Measurements from ENCODE around the gene GYPB. TPM values are rescaled to one million over a fixed set of nuclear protein-coding genes. Genes with fewer than 3 reads are reported as not detected.
"Not testable (repeated sequence)": the region's sequence is repeated elsewhere in the genome, so short reads cannot be mapped to it uniquely, and the experiment has no call there.

The GYPB gene
- total RNA-seq, 1 donor from 2014 or later: not detected

DNA sequence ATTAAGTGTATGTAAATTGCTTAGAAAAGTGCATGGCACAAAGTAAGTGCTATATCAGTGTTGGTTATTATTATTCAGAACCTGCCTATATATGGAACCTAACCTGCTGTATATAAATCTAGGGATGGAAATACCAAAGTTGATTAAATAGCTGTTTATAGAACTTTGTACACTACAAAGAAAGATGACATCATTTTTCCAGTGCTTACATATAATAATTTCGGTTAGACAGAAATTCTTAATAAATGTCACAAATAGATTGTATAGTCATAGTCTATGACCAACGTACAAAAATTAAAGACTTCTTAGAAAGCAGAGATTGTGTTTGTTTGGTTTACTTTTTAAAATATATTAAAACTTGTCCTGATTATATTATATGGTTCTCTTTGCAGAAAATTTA lies 4.4 kb downstream of the GYPB start:
- Histone ChIP-seq H3K9ac (ENCODE audit: low read length) (no peak overlapping the region), H3K4me1 (ENCODE audit: insufficient read depth, low read length) (no peaks in the 10 kb centered on the region), H3K4me3 (ENCODE audit: insufficient read depth, low read depth, low read length) (no peak overlapping the region), H3K36me3 (ENCODE audit: insufficient read depth, low read length) (no peaks in the 10 kb centered on the region), H4K20me1 (ENCODE audit: insufficient read depth, low read length) (no peaks in the 10 kb centered on the region), H2AFZ (ENCODE audit: low read depth, low read length) (no peak overlapping the region), H3K4me2 (ENCODE audit: low read length) (no peak overlapping the region), H3K27me3 (ENCODE audit: insufficient read depth, low read length) (no peaks in the 10 kb centered on the region), H3K9me3 (ENCODE audit: insufficient read depth, low read depth, low read length) (no peaks in the 10 kb centered on the region), H3K79me2 (ENCODE audit: insufficient read depth, low read length) (no peaks in the 10 kb centered on the region), H3K27ac (ENCODE audit: low read depth, low read length) (no peak overlapping the region)
- H3K27me3 Mint-ChIP-seq (ENCODE audit: low read depth, unreplicated experiment): no peaks in the 10 kb centered on the region
- no peaks in the 10 kb centered on the region for H3K4me1 Mint-ChIP-seq (ENCODE audit: low read depth, unreplicated experiment)
- no peak for DNase-seq (ENCODE audit: low read depth)
- no peaks in the 10 kb centered on the region for H3K36me3 Mint-ChIP-seq (ENCODE audit: low read depth, unreplicated experiment)
- H3K9me3 Mint-ChIP-seq (ENCODE audit: unreplicated experiment): no peaks in the 10 kb centered on the region
- no peak overlapping the region for H3K4me3 Mint-ChIP-seq (ENCODE audit: unreplicated experiment)
- TF ChIP-seq, protein P1, sequence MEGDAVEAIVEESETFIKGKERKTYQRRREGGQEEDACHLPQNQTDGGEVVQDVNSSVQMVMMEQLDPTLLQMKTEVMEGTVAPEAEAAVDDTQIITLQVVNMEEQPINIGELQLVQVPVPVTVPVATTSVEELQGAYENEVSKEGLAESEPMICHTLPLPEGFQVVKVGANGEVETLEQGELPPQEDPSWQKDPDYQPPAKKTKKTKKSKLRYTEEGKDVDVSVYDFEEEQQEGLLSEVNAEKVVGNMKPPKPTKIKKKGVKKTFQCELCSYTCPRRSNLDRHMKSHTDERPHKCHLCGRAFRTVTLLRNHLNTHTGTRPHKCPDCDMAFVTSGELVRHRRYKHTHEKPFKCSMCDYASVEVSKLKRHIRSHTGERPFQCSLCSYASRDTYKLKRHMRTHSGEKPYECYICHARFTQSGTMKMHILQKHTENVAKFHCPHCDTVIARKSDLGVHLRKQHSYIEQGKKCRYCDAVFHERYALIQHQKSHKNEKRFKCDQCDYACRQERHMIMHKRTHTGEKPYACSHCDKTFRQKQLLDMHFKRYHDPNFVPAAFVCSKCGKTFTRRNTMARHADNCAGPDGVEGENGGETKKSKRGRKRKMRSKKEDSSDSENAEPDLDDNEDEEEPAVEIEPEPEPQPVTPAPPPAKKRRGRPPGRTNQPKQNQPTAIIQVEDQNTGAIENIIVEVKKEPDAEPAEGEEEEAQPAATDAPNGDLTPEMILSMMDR (IDR thresholded peaks at IDR 0.05; ENCODE audit: insufficient read depth, low read depth, low read length): no peak
- TF ChIP-seq EZH2 (IDR thresholded peaks at IDR 0.05; ENCODE audit: insufficient read depth, low read length): no peak
- no peak for FAIRE-seq
- H3K27ac Mint-ChIP-seq (ENCODE audit: unreplicated experiment): no peak overlapping the region

DNA sequence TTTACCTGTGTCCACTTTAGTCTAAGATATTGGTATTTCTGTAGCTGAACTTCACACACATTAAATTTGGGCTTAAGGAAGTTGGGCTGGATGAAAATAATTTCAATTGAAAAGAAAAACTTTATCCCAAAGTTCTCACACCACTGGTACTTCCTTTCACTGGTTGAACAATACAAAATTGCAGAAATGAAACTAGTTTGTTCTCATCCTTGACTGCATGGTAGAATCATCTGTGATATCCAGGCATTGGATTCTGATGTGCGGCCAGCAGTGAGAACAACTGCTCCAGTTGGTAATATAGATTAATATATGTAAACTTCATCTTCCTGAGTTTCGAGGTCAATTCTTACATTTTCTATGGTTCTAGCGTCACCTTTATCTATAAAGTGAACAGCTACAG lies 10.6 kb downstream of the GYPB start:
- not testable (repeated sequence) for H3K36me3 Mint-ChIP-seq (ENCODE audit: low read depth, unreplicated experiment); H3K4me3 ChIP-seq (ENCODE audit: insufficient read depth, low read depth, low read length); DNase-seq (ENCODE audit: low read depth); H3K27me3 ChIP-seq (ENCODE audit: insufficient read depth, low read length); H3K27ac Mint-ChIP-seq (ENCODE audit: unreplicated experiment); H3K27ac ChIP-seq (ENCODE audit: low read depth, low read length); FAIRE-seq; H3K4me1 ChIP-seq (ENCODE audit: insufficient read depth, low read length); H3K9me3 ChIP-seq (ENCODE audit: insufficient read depth, low read depth, low read length); H3K27me3 Mint-ChIP-seq (ENCODE audit: low read depth, unreplicated experiment); H3K9me3 Mint-ChIP-seq (ENCODE audit: unreplicated experiment); H3K9ac ChIP-seq (ENCODE audit: low read length); H3K4me2 ChIP-seq (ENCODE audit: low read length); H3K4me3 Mint-ChIP-seq (ENCODE audit: unreplicated experiment); H2AFZ ChIP-seq (ENCODE audit: low read depth, low read length); H4K20me1 ChIP-seq (ENCODE audit: insufficient read depth, low read length); H3K79me2 ChIP-seq (ENCODE audit: insufficient read depth, low read length); H3K36me3 ChIP-seq (ENCODE audit: insufficient read depth, low read length)
- peaks cover 10% of the 10 kb centered on the region for H3K4me1 Mint-ChIP-seq (ENCODE audit: low read depth, unreplicated experiment)

DNA sequence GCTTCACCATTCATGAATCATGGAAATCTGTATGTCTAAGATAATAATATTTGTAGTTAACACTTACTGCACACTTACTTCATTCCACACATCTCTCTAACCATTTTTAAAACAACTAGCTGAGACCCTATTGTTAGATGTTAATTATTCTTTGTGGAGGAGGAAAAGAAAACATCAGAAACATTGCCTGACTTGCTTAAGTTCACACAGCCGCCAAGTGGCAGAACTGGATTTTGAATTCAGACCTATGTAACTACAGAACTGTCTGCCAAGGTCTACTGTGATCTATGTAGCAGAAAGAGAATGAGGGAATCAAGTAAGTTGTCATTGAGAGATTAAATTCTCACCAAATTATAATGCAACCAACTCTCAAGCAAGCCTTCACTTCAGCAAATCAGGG lies 11.2 kb downstream of the GYPB start:
- not testable (repeated sequence) for H3K9me3 Mint-ChIP-seq (ENCODE audit: unreplicated experiment)

DNA sequence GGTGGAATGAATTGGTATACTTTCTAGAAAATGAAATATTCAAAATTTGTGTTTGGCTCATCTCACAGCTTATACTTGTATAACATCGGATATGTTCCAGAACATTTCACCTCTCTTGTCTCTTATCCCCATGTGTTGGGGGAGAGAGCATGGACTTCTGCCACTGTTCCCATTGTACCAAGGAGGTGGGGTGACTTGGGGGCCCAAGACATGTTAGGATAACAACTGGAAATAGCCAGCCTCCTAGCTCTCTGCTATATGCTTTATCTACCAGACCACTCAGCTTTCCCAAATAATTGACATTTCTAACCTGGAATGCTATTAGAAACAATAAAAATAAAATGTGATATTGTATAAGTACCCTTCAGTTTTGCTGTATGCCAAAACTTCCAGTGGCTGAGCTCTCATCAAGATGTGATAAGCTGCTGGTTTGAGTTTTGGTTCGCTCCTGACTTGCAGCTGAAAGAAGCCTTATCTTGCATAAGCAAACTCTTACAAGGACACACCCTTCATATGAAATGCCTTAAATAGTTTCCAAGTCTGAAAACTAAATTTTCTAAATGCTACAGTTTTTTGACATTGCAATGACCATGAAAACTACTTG lies 12.9 kb downstream of the GYPB start:
- H3K79me2 ChIP-seq (ENCODE audit: insufficient read depth, low read length); H3K9ac ChIP-seq (ENCODE audit: low read length); H3K4me3 Mint-ChIP-seq (ENCODE audit: unreplicated experiment); H3K4me2 ChIP-seq (ENCODE audit: low read length); H3K27me3 Mint-ChIP-seq (ENCODE audit: low read depth, unreplicated experiment); H3K27me3 ChIP-seq (ENCODE audit: insufficient read depth, low read length); H3K36me3 Mint-ChIP-seq (ENCODE audit: low read depth, unreplicated experiment); H2AFZ ChIP-seq (ENCODE audit: low read depth, low read length); H4K20me1 ChIP-seq (ENCODE audit: insufficient read depth, low read length); H3K4me3 ChIP-seq (ENCODE audit: insufficient read depth, low read depth, low read length); H3K4me1 ChIP-seq (ENCODE audit: insufficient read depth, low read length); H3K9me3 ChIP-seq (ENCODE audit: insufficient read depth, low read depth, low read length); H3K9me3 Mint-ChIP-seq (ENCODE audit: unreplicated experiment); FAIRE-seq; H3K36me3 ChIP-seq (ENCODE audit: insufficient read depth, low read length); H3K27ac ChIP-seq (ENCODE audit: low read depth, low read length); H3K27ac Mint-ChIP-seq (ENCODE audit: unreplicated experiment): not testable (repeated sequence)
- peaks cover 10% of the 10 kb centered on the region for H3K4me1 Mint-ChIP-seq (ENCODE audit: low read depth, unreplicated experiment)
- peak; percentile 16 for DNase-seq (ENCODE audit: low read depth)

More for the DNA sequence above, 11.2 kb downstream of the GYPB start:
- not testable (repeated sequence) for H3K36me3 Mint-ChIP-seq (ENCODE audit: low read depth, unreplicated experiment); H3K4me3 Mint-ChIP-seq (ENCODE audit: unreplicated experiment); H3K79me2 ChIP-seq (ENCODE audit: insufficient read depth, low read length); H2AFZ ChIP-seq (ENCODE audit: low read depth, low read length); H3K9me3 ChIP-seq (ENCODE audit: insufficient read depth, low read depth, low read length); H3K27ac ChIP-seq (ENCODE audit: low read depth, low read length); H3K27me3 ChIP-seq (ENCODE audit: insufficient read depth, low read length); DNase-seq (ENCODE audit: low read depth); H3K4me3 ChIP-seq (ENCODE audit: insufficient read depth, low read depth, low read length); FAIRE-seq; H3K4me2 ChIP-seq (ENCODE audit: low read length); H3K27ac Mint-ChIP-seq (ENCODE audit: unreplicated experiment); H3K4me1 ChIP-seq (ENCODE audit: insufficient read depth, low read length); H3K27me3 Mint-ChIP-seq (ENCODE audit: low read depth, unreplicated experiment); H3K9ac ChIP-seq (ENCODE audit: low read length); H4K20me1 ChIP-seq (ENCODE audit: insufficient read depth, low read length); H3K36me3 ChIP-seq (ENCODE audit: insufficient read depth, low read length)
- H3K4me1 Mint-ChIP-seq (ENCODE audit: low read depth, unreplicated experiment): peaks cover 10% of the 10 kb centered on the region

DNA sequence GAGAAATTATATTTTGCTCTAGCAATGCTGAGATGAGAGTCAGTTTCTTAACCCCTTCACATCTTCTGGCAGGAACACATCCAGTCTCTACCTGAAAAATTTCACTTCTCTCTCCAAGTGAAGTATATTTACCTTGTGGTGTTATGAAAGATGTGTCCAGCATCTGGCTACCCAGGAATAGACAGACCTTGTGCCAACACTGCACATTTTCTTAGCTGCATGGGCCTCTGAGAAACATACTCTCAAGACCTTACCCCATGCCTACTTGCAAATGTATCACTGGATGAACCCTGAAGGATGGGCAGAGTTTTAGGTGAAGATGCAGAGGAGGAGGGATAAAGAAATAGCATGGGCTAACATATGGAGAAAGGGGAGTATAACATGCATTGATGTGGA lies 13.6 kb downstream of the GYPB start:
- not testable (repeated sequence) for H3K4me3 Mint-ChIP-seq (ENCODE audit: unreplicated experiment)

More for the DNA sequence above, 13.6 kb downstream of the GYPB start:
- H3K4me3 ChIP-seq (ENCODE audit: insufficient read depth, low read depth, low read length); H3K4me2 ChIP-seq (ENCODE audit: low read length); H3K36me3 ChIP-seq (ENCODE audit: insufficient read depth, low read length); H3K79me2 ChIP-seq (ENCODE audit: insufficient read depth, low read length); H3K9me3 Mint-ChIP-seq (ENCODE audit: unreplicated experiment); H3K9ac ChIP-seq (ENCODE audit: low read length); H3K27ac Mint-ChIP-seq (ENCODE audit: unreplicated experiment); FAIRE-seq; DNase-seq (ENCODE audit: low read depth); H3K4me1 ChIP-seq (ENCODE audit: insufficient read depth, low read length); H3K36me3 Mint-ChIP-seq (ENCODE audit: low read depth, unreplicated experiment); H3K9me3 ChIP-seq (ENCODE audit: insufficient read depth, low read depth, low read length); H3K27me3 ChIP-seq (ENCODE audit: insufficient read depth, low read length); H3K27ac ChIP-seq (ENCODE audit: low read depth, low read length); H4K20me1 ChIP-seq (ENCODE audit: insufficient read depth, low read length); H2AFZ ChIP-seq (ENCODE audit: low read depth, low read length); H3K27me3 Mint-ChIP-seq (ENCODE audit: low read depth, unreplicated experiment): not testable (repeated sequence)
- peaks cover 10% of the 10 kb centered on the region for H3K4me1 Mint-ChIP-seq (ENCODE audit: low read depth, unreplicated experiment)
